Medulla oblongata (tissue), 1 donor: ENCODE data around the gene ADNP2.

Experiments
- DNase-seq: peaks from one replicate; pipeline ENCODE4 v3.0.0-alpha.2; 2015; ENCODE audit errors: extremely low spot score

Gene ADNP2

DNA sequence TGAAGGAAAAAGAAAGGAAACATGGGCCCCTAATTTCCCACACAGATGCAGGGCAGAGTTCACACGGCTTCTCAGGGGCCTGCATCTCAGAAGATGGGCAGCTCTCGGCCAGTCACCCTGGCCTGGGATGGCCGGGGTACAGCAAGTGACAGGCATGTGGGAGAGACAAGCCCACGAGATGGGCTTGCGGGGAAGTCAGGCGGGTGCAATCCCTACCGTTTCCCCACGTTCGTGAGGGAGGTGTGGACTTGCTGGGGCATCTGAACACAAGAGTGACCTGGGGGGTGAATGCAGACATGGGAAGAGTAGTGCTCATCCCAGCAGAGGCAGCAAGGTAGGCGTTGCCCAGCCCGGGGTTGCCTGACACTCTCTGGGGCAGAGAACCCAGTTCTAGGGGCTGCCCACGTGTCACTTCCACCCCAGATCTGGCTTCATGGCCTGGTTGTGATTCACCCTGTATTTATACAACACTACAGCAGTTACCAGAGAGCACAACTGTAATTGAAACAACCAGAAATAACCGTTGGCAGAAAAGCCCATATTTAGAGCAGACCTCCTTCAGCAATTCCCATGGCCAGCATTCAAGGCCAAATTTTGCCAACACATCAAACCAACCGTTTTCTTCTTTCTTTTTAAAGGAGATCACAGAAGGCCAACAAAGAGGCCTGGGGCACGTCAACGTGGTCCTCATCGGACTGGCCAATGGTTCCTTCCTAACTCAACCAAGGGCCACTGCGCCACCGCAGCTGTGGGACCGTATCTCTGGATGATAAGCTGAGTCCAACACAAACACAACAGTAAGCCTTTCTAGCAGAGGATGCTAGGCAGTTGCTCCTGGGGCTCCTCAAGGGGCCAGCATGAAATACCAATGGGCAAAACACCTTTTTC is 79.8 kb downstream of the ADNP2 start:
- no peak for DNase-seq

DNA sequence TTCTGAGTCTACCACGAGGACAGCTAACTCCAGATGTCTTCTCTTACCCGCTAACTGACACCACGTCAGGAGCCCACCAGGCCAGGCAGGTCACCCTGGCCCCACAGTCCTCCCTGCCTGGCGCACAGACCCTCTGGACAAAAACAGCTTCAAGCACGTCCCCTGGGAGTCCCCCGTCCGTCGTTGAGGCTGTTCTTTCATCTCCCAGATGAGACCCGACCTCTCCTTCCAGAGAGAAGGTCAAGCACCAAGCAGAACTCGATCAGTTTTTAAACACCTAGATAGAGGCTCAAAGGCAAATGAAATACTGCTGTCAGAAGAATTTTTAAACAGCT is 80.4 kb downstream of the ADNP2 start:
- no peak for DNase-seq
